ENCODE data around the gene SLC6A8. TPM values are rescaled to one million over a fixed set of nuclear protein-coding genes. Genes with fewer than 3 reads are reported as not detected.

Gene SLC6A8
- total and polyA plus RNA-seq, 4 experiments from 2014 or later, result 0.11 to 1.4 (median 0.53) TPM

DNA sequence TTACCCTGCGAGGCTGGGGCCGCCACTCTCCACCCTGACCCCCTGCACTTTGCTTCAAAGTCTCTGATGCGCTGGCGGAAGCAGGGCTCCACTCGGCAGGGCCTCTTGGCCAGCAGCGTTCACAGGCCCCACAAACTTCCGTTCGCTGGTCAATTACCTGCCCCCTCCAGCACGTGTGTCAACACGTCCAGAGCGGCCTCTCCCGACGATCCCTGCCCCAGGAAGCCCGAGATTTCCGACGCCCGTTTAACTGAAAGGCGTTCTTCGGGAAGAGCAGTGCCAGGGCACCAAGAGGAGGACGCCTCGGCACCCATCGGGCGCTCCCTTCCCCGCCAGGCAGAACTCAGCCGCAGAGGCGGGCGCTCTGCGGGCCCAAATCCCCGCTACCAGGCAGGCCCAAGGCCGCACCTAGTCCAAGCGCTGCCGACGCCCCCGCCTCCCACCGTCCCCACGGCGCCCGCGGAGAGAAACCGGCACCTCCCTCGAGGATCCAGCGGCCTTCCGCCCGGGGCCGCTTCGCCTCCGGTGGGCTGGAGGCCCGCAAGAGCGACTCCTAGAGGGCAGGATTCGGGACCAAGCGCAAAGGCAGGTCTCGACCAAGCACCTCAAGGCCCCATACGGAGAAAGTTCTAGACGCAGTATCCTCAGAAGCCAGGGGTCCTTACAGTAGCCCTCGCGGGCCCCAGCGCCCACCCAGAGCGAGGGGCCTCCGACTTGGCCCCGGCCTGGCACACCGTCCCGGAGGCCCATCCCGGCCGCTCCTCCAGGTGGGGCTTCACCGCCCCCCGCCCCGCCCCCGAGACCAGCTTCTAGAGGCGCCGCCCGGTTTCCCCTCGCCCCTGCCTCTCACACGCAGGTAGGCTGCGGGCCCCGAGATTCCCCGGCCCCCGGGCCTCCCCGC lies 35.9 kb downstream of the SLC6A8 start:
- Histone ChIP-seq H3K4me3 (ENCODE audit: low read length in 2 of 2) (peak overlapping the region; percentile 17 to 63), H3K27me3 (ENCODE audit: insufficient read depth, low read length) (no peaks in the 10 kb centered on the region), H3K36me3 (ENCODE audit: insufficient read depth, low read length) (peaks cover 21% of the 10 kb centered on the region), H3K4me1 (ENCODE audit: insufficient read depth, low read length) (peaks cover 42% of the 10 kb centered on the region), H3K27ac (ENCODE audit: low read depth, low read length) (peak overlapping the region; percentile 71), H3K9me3 (ENCODE audit: control insufficient read depth in 1 of 2, low read length in 2 of 2) (no peaks in the 10 kb centered on the region)
- Mint-ChIP-seq H3K27me3 (no peaks in the 10 kb centered on the region), H3K9me3 (peaks cover 0 to 1% (median 0%) of the 10 kb centered on the region in 8 donors), H3K4me1 (peaks cover 15 to 45% (median 26%) of the 10 kb centered on the region in 4 donors), H3K36me3 (peaks cover 6 to 17% of the 10 kb centered on the region in 2 donors), H3K27ac (peak overlapping the region; percentile 81 to 88 (median 85)), H3K4me3 (peak overlapping the region; percentile 84 to 89 (median 87))
- DNase-seq, result peak in 4 of 5 donors; percentile 60 to 70 (median 62)
- ChIA-PET POLR2A (ENCODE audit: partially characterized antibody) (interaction anchor here (0.6 to 0.7 kb wide), 3 partner anchors 9 to 203 kb away, joined by 3 read pairs; no protein-coding TSS in a partner anchor), CTCF (ENCODE audit: partially characterized antibody) (no interaction called here)
- intact Hi-C loops (cut with micrococcal nuclease), result loop anchor here (1.0 to 10.0 kb wide), 4 partner anchors 36 to 205 kb away; partner anchors contain the start of genes IDH3G, SLC6A8 and SSR4

DNA sequence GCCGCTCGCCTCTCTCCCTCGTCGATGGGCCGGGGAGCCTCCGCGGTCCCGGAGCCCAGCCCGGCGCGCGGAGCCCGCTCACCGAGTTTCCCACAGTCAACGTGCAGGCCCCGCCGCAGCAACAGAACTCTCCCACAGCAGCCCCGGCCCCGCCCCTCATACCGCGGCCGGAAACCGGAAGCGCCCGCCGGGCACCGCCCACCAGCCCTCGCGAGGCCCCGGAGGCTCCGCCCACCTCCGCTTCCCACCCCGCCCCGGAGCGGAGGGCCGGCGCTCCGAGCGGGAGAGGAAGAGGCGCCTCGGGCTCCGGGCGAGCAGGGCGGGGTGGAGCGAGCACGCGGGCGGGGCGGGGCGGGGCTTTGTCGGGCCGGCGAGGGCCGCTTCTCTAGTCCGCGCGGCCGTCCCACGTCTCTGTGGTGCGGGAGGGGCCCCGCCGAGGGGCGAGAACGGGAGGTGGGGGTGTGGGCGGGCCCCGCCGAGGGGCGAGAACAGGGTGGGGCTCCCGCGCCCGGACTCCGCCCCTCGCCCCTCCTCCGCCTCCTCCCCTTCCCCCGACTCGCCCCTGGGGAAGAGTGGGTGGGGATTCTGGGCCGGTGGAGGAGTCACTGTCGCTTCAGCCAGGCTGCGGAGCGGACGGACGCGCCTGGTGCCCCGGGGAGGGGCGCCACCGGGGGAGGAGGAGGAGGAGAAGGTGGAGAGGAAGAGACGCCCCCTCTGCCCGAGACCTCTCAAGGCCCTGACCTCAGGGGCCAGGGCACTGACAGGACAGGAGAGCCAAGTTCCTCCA lies 36.7 kb downstream of the SLC6A8 start, which contains the start of the genes ABCD1 and BCAP31:
ABCD1 (plus strand) TSS at position 605 of the 787 bp plus-strand sequence. CDS start 411 bp downstream, outside the sequence.
BCAP31 (minus strand) TSS at position 136 of the 787 bp plus-strand sequence. CDS start 1,143 bp downstream, outside the sequence.
- Mint-ChIP-seq H3K36me3 (peaks cover 6 to 9% of the 10 kb centered on the region in 2 donors), H3K4me3 (peak within 1 kb of the TSS; percentile 84 to 89 (median 87)), H3K9me3 (peaks cover 0 to 1% (median 0%) of the 10 kb centered on the region in 8 donors), H3K27ac (peak within 1 kb of the TSS; percentile 81 to 88 (median 85)), H3K27me3 (no peaks in the 10 kb centered on the region), H3K4me1 (peaks cover 12 to 38% (median 22%) of the 10 kb centered on the region in 4 donors)
- peak; percentile 86 to 92 (median 91) for DNase-seq
- POLR2A ChIA-PET (ENCODE audit: partially characterized antibody), result no interaction called here
- CTCF ChIA-PET (ENCODE audit: partially characterized antibody), result no interaction called here
- Histone ChIP-seq H3K4me1 (ENCODE audit: insufficient read depth, low read length) (peaks cover 42% of the 10 kb centered on the region), H3K9me3 (ENCODE audit: control insufficient read depth in 1 of 2, low read length in 2 of 2) (no peaks in the 10 kb centered on the region), H3K27me3 (ENCODE audit: insufficient read depth, low read length) (no peaks in the 10 kb centered on the region), H3K27ac (ENCODE audit: low read depth, low read length) (peak within 1 kb of the TSS; percentile 71), H3K36me3 (ENCODE audit: insufficient read depth, low read length) (peaks cover 12% of the 10 kb centered on the region), H3K4me3 (ENCODE audit: low read length in 2 of 2) (peak within 1 kb of the TSS; percentile 17 to 63)
- intact Hi-C loops (cut with micrococcal nuclease), result loop anchor here (1.0 to 10.0 kb wide), 4 partner anchors 37 to 204 kb away; partner anchors contain the start of genes IDH3G, SLC6A8 and SSR4

DNA sequence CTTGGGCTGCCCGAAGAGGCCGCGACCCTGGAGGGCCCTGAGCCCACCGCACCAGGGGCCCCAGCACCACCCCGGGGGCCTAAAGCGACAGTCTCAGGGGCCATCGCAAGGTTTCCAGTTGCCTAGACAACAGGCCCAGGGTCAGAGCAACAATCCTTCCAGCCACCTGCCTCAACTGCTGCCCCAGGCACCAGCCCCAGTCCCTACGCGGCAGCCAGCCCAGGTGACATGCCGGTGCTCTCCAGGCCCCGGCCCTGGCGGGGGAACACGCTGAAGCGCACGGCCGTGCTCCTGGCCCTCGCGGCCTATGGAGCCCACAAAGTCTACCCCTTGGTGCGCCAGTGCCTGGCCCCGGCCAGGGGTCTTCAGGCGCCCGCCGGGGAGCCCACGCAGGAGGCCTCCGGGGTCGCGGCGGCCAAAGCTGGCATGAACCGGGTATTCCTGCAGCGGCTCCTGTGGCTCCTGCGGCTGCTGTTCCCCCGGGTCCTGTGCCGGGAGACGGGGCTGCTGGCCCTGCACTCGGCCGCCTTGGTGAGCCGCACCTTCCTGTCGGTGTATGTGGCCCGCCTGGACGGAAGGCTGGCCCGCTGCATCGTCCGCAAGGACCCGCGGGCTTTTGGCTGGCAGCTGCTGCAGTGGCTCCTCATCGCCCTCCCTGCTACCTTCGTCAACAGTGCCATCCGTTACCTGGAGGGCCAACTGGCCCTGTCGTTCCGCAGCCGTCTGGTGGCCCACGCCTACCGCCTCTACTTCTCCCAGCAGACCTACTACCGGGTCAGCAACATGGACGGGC lies 37.5 kb downstream of the SLC6A8 start:
- peak overlapping the region in 5 of 7 donors; percentile 29 to 84 (median 60) for H3K27ac Mint-ChIP-seq
- H3K4me3 Mint-ChIP-seq, result peak overlapping the region; percentile 34 to 77 (median 61)

DNA sequence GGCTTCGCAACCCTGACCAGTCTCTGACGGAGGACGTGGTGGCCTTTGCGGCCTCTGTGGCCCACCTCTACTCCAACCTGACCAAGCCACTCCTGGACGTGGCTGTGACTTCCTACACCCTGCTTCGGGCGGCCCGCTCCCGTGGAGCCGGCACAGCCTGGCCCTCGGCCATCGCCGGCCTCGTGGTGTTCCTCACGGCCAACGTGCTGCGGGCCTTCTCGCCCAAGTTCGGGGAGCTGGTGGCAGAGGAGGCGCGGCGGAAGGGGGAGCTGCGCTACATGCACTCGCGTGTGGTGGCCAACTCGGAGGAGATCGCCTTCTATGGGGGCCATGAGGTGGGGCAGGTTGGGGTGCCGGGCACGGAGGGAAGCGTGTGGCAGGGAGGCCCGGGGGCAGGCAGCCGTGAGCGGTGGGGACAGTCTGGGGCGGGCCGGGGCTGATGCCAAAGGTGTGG lies 38.1 kb downstream of the SLC6A8 start:
- Histone ChIP-seq H3K27me3 (ENCODE audit: insufficient read depth, low read length) (no peaks in the 10 kb centered on the region), H3K4me1 (ENCODE audit: insufficient read depth, low read length) (peaks cover 42% of the 10 kb centered on the region), H3K4me3 (ENCODE audit: low read length in 2 of 2) (no peak overlapping the region), H3K36me3 (ENCODE audit: insufficient read depth, low read length) (peaks cover under 1% of the 10 kb centered on the region), H3K27ac (ENCODE audit: low read depth, low read length) (no peak overlapping the region), H3K9me3 (ENCODE audit: control insufficient read depth in 1 of 2, low read length in 2 of 2) (no peaks in the 10 kb centered on the region)
- no peak for DNase-seq
- peaks cover 5 to 6% of the 10 kb centered on the region in 2 donors for H3K36me3 Mint-ChIP-seq
- H3K9me3 Mint-ChIP-seq, result peaks cover 0 to 1% (median 0%) of the 10 kb centered on the region in 8 donors
- ChIA-PET POLR2A (ENCODE audit: partially characterized antibody) (interaction anchor here (1.1 to 1.8 kb wide), 4 partner anchors 10 to 245 kb away, joined by 3 to 5 read pairs (median 4); partner anchors contain the start of gene HCFC1), CTCF (ENCODE audit: partially characterized antibody) (no interaction called here)
- H3K27me3 Mint-ChIP-seq, result no peaks in the 10 kb centered on the region
- intact Hi-C loops (cut with micrococcal nuclease), result loop anchor here (10.0 kb wide), 1 partner anchor 111 kb away; no protein-coding TSS in a partner anchor
- H3K4me1 Mint-ChIP-seq, result peaks cover 14 to 35% (median 22%) of the 10 kb centered on the region in 4 donors
- peak overlapping the region; percentile 20 to 77 (median 47) for H3K4me3 Mint-ChIP-seq
- H3K27ac Mint-ChIP-seq, result peak overlapping the region in 4 of 7 donors; percentile 29 to 84 (median 72)

More for the DNA sequence above, 37.5 kb downstream of the SLC6A8 start:
- Histone ChIP-seq H3K27ac (ENCODE audit: low read depth, low read length) (peak overlapping the region; percentile 71), H3K9me3 (ENCODE audit: control insufficient read depth in 1 of 2, low read length in 2 of 2) (no peaks in the 10 kb centered on the region), H3K27me3 (ENCODE audit: insufficient read depth, low read length) (no peaks in the 10 kb centered on the region), H3K36me3 (ENCODE audit: insufficient read depth, low read length) (peaks cover 5% of the 10 kb centered on the region), H3K4me3 (ENCODE audit: low read length in 2 of 2) (peak overlapping the region in 1 of 2 donors; percentile 38), H3K4me1 (ENCODE audit: insufficient read depth, low read length) (peaks cover 42% of the 10 kb centered on the region)
- ChIA-PET CTCF (ENCODE audit: partially characterized antibody) (no interaction called here), POLR2A (ENCODE audit: partially characterized antibody) (interaction anchor here (1.6 kb wide), 1 partner anchor 10 kb away, joined by 5 read pairs; no protein-coding TSS in a partner anchor)
- peaks cover 2 to 6% of the 10 kb centered on the region in 2 donors for H3K36me3 Mint-ChIP-seq
- DNase-seq, result no peak
- intact Hi-C loops (cut with micrococcal nuclease), result loop anchor here (10.0 kb wide), 1 partner anchor 110 kb away; no protein-coding TSS in a partner anchor
- peaks cover 12 to 33% (median 22%) of the 10 kb centered on the region in 4 donors for H3K4me1 Mint-ChIP-seq
- peaks cover 0 to 1% (median 0%) of the 10 kb centered on the region in 8 donors for H3K9me3 Mint-ChIP-seq
- no peaks in the 10 kb centered on the region for H3K27me3 Mint-ChIP-seq

DNA sequence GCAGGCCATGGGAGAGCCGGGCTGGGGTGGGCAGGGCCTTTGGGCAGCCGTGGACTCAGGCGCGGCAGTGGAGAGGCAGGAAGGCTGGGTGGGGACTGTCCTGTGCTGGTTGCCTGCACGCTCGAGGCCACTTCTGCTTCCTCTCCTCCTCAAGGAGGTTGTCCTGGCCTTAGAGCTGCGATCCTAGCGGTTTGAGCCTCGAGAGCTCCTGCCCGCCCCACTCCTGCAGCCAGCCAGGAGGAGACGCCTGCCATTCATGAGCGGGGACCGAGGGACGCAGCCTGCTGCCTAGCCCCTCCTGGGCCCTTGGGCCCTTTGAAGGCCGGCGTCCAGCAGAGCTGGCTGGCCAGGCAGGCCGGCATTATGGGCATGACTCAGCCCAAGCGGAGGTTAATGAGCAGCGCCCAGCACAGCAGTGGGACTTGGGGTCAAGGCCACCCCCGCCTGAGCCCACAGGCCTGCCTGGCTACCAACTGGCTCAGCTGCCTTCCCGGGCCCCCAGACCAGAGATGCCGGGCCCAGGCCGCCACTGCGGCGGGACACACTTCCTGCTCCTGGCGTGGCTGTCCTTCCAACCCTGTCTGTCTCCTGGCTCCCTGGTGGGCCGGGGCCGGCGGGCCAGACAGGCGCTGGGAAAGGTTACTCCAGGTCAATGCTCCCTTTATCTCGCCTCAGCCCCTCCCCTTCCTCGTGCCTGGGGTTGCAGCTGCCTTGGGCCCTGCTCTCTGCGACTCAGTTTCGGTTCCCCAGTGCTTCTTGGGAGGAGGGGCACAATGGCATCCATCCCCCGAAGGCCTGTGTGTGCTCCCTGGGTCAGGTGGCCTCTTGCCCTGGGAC lies 38.8 kb downstream of the SLC6A8 start:
- H3K27ac ChIP-seq (ENCODE audit: low read depth, low read length), result peak overlapping the region; percentile 56
- Mint-ChIP-seq H3K27me3 (no peaks in the 10 kb centered on the region), H3K36me3 (peaks cover 9 to 10% of the 10 kb centered on the region in 2 donors), H3K4me3 (peak overlapping the region; percentile 69 to 81 (median 76)), H3K9me3 (peaks cover 0 to 1% (median 0%) of the 10 kb centered on the region in 8 donors), H3K27ac (peak overlapping the region; percentile 37 to 90 (median 86)), H3K4me1 (peaks cover 15 to 41% (median 24%) of the 10 kb centered on the region in 4 donors)
- DNase-seq, result peak; percentile 30 to 71 (median 48)
- intact Hi-C loops (cut with micrococcal nuclease), result loop anchor here (10.0 kb wide), 1 partner anchor 112 kb away; no protein-coding TSS in a partner anchor
- no peaks in the 10 kb centered on the region for H3K27me3 ChIP-seq (ENCODE audit: insufficient read depth, low read length)
- CTCF ChIA-PET (ENCODE audit: partially characterized antibody), result interaction anchor here (1.2 to 1.4 kb wide), 2 partner anchors 27 to 38 kb away, joined by 3 read pairs; partner anchors contain the start of gene PLXNB3
- no peaks in the 10 kb centered on the region for H3K9me3 ChIP-seq (ENCODE audit: control insufficient read depth in 1 of 2, low read length in 2 of 2)
- peak overlapping the region in 1 of 2 donors; percentile 28 for H3K4me3 ChIP-seq (ENCODE audit: low read length in 2 of 2)
- POLR2A ChIA-PET (ENCODE audit: partially characterized antibody), result interaction anchor here (1.1 to 1.8 kb wide), 5 partner anchors 9 to 245 kb away, joined by 3 to 5 read pairs (median 4); partner anchors contain the start of gene HCFC1
- H3K4me1 ChIP-seq (ENCODE audit: insufficient read depth, low read length), result peaks cover 46% of the 10 kb centered on the region
- no peaks in the 10 kb centered on the region for H3K36me3 ChIP-seq (ENCODE audit: insufficient read depth, low read length)
